HG02938 (cell line): Measurements from ENCODE around the gene GLDN.
"Not testable (repeated sequence)": the region's sequence is repeated elsewhere in the genome, so short reads cannot be mapped to it uniquely, and the experiment has no call there.

ENCODE experiments used
- ATAC-seq: cut with Tn5 transposase; IDR thresholded peaks from one replicate; pipeline ENCODE4 v1.9.1; 2021; ENCODE audit warnings: mild to moderate bottlenecking, moderate library complexity; ENCODE audit not compliant: unreplicated experiment

GLDN gene

GRCh38 chr15:51386960-51387698 lies 45.7 kb downstream of the GLDN start:
- no peak for ATAC-seq

- ATAC-seq: no peak
These were observed 46.2 kb downstream of the GLDN start for GRCh38 chr15:51387699-51388041.

- no peak for ATAC-seq
These were observed 47.3 kb downstream of the GLDN start for GRCh38 chr15:51388726-51389125.

- no peak for ATAC-seq
These were observed 48.9 kb downstream of the GLDN start for GRCh38 chr15:51390241-51390965.

GRCh38 chr15:51390966-51391422 lies 49.5 kb downstream of the GLDN start:
- no peak for ATAC-seq

GRCh38 chr15:51396921-51397320 lies 55.5 kb downstream of the GLDN start:
- ATAC-seq: no peak

- ATAC-seq: no peak
These were observed 57.2 kb downstream of the GLDN start for GRCh38 chr15:51398626-51399025.

- ATAC-seq: no peak
These were observed 59.8 kb downstream of the GLDN start for GRCh38 chr15:51401051-51401780.

GRCh38 chr15:51401872-51402517 lies 60.5 kb downstream of the GLDN start:
- ATAC-seq: no peak

- no peak for ATAC-seq
These were observed 61.8 kb downstream of the GLDN start for GRCh38 chr15:51403072-51403878.

GRCh38 chr15:51403946-51404695 lies 62.7 kb downstream of the GLDN start:
- ATAC-seq: no peak

GRCh38 chr15:51405693-51406523 lies 64.5 kb downstream of the GLDN start:
- no peak for ATAC-seq

GRCh38 chr15:51414256-51414860 lies 72.9 kb downstream of the GLDN start:
- no peak for ATAC-seq

GRCh38 chr15:51416129-51416528 lies 74.7 kb downstream of the GLDN start:
- no peak for ATAC-seq

GRCh38 chr15:51423040-51423439 lies 81.6 kb downstream of the GLDN start:
- ATAC-seq: not testable (repeated sequence)

- no peak for ATAC-seq
These were observed 83.3 kb downstream of the GLDN start for GRCh38 chr15:51424780-51425179.

- ATAC-seq: no peak
These were observed 84.1 kb downstream of the GLDN start for GRCh38 chr15:51425517-51426040.

GRCh38 chr15:51438526-51438925 lies 97.1 kb downstream of the GLDN start:
- no peak for ATAC-seq
